H1 (cell line): ENCODE measurements around the gene GPANK1.

Experiments used
- CBX8 ChIP-seq: fragments of 300-800, 300-1000 bp; sonication (generic); IDR thresholded peaks from 2 replicates; pipeline ENCODE4 v1.7.1; 2016; ENCODE audit warnings: low read depth, low read length, borderline replicate concordance
- CHD1 ChIP-seq: IDR thresholded peaks from 2 replicates; pipeline ENCODE4 v1.6.1; 2012; ENCODE audit warnings: low read depth, low read length, improper control_type of control experiment
- CTBP2 ChIP-seq: IDR thresholded peaks from 2 replicates; pipeline ENCODE4 v1.7.0; 2011; ENCODE audit warnings: borderline replicate concordance, mild to moderate bottlenecking, moderate library complexity, mixed read lengths, low read length; ENCODE audit not compliant: insufficient read depth, insufficient read length
- HDAC2 ChIP-seq, 2 experiments: fragments of 300-600 bp in 1 of 2; sonication (generic) in 1 of 2; IDR thresholded peaks; 2 replicates each; pipeline ENCODE4 v1.6.1; 2011 to 2012; ENCODE audit warnings: low read depth in 2 of 2, low read length in 2 of 2, mild to moderate bottlenecking in 2 of 2, moderate library complexity in 2 of 2, borderline replicate concordance in 1 of 2, inconsistent platforms in 1 of 2
- NRF1 ChIP-seq: IDR thresholded peaks from 2 replicates; pipeline ENCODE4 v1.6.1; 2011; ENCODE audit warnings: mild to moderate bottlenecking, low read depth, low read length, improper control_type of control experiment
- PHF8 ChIP-seq: fragments of 200-600 bp; sonication (generic); conservative IDR thresholded peaks from 2 replicates; pipeline ENCODE4 v1.7.1; 2012; ENCODE audit warnings: low read depth, mild to moderate bottlenecking, inconsistent platforms, low read length, moderate library complexity
- POLR2A ChIP-seq, 2 experiments: IDR thresholded peaks; 1 replicate in 1 of 2; 2 replicates in 1 of 2; pipeline ENCODE4 v1.6.1; 2011; ENCODE audit warnings: low read depth in 2 of 2, low read length in 2 of 2, mild to moderate bottlenecking in 2 of 2; ENCODE audit errors: control extremely low read depth in 1 of 2
- RAD21 ChIP-seq, 2 experiments: IDR thresholded peaks in 1 of 2; conservative IDR thresholded peaks in 1 of 2; 2 replicates each; pipeline ENCODE4 v1.6.1; 2011; ENCODE audit warnings: low read depth in 2 of 2, low read length in 2 of 2, improper control_type of control experiment in 1 of 2, inconsistent platforms in 1 of 2, mild to moderate bottlenecking in 1 of 2, moderate library complexity in 1 of 2
- RNF2 ChIP-seq: fragments of 200-900, 300-1000 bp; sonication (generic); IDR thresholded peaks from 2 replicates; pipeline ENCODE4 v1.7.1; 2016; ENCODE audit warnings: borderline replicate concordance, low read depth, mild to moderate bottlenecking, antibody characterized with exemption, low read length; ENCODE audit not compliant: poor library complexity, severe bottlenecking; ENCODE audit errors: missing control alignments
- SIX5 ChIP-seq: IDR thresholded peaks from 2 replicates; pipeline ENCODE4 v1.6.1; 2011; ENCODE audit warnings: mild to moderate bottlenecking, low read depth, low read length
- SRF ChIP-seq: IDR thresholded peaks from 2 replicates; pipeline ENCODE4 v1.6.1; 2011; ENCODE audit warnings: mild to moderate bottlenecking, low read depth, low read length, moderate library complexity
- YY1 ChIP-seq: IDR thresholded peaks from 2 replicates; pipeline ENCODE4 v1.6.1; 2011; ENCODE audit warnings: low read depth, mild to moderate bottlenecking, low read length
- TF ChIP-seq, protein P1 (sequence below), 3 experiments: IDR thresholded peaks; 1 replicate in 2 of 3; 2 replicates in 1 of 3; pipeline versions ENCODE4 v1.5.1 to v1.6.1; 2011; ENCODE audit warnings: low read length in 3 of 3, mild to moderate bottlenecking in 3 of 3, inconsistent platforms in 2 of 3, low read depth in 1 of 3, moderate library complexity in 1 of 3; ENCODE audit not compliant: insufficient read depth in 1 of 3; ENCODE audit errors: control extremely low read depth in 1 of 3

DNA sequence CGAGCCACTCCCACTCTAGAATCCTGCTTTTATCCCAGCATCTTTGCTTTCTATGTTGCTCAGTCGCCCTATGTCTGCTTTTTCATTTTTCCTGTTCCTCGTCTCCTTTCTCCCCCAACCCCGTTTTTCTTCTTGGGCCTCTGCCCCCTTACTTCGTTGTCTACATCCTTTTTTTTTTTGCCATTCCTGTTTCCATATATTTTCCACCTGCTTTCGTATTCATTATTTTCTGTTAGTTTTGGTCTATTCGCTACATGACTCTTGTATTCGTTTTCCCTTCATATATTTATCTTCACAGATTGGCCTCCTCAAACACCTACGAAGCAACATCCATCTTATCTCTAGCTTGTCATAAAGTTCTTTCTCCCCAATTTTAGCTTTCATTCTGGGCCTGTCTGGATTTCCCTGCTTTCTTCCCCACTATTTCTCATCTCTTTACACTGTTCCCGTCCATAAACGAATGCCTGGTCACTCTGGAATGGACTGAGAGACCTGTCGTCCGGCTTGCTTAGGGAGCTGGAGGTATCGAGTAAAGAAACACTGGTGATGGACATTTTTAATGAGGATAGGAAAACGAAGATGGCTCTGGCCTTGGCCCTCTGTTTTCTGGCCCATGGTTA is 43.4 kb downstream of the GPANK1 start:
- TF ChIP-seq RAD21 (IDR thresholded peaks at IDR 0.05 in 1 of 2, conservative IDR thresholded peaks at IDR 0.05 in 1 of 2; ENCODE audit: low read depth in 2 of 2, low read length in 2 of 2) (no peak), YY1 (no peak), CTBP2 (no peak), NRF1 (no peak), CBX8 (no peak), RNF2 (no peak), POLR2A (IDR thresholded peaks at IDR 0.05; ENCODE audit: control extremely low read depth in 1 of 2, low read depth in 2 of 2, low read length in 2 of 2) (no peak; a peak in 1 of 3 replicates), PHF8 (no peak), CHD1 (no peak), SRF (no peak), SIX5 (no peak), HDAC2 (IDR thresholded peaks at IDR 0.05; ENCODE audit: borderline replicate concordance in 1 of 2, low read depth in 2 of 2, low read length in 2 of 2) (no peak)
- TF ChIP-seq, protein P1, sequence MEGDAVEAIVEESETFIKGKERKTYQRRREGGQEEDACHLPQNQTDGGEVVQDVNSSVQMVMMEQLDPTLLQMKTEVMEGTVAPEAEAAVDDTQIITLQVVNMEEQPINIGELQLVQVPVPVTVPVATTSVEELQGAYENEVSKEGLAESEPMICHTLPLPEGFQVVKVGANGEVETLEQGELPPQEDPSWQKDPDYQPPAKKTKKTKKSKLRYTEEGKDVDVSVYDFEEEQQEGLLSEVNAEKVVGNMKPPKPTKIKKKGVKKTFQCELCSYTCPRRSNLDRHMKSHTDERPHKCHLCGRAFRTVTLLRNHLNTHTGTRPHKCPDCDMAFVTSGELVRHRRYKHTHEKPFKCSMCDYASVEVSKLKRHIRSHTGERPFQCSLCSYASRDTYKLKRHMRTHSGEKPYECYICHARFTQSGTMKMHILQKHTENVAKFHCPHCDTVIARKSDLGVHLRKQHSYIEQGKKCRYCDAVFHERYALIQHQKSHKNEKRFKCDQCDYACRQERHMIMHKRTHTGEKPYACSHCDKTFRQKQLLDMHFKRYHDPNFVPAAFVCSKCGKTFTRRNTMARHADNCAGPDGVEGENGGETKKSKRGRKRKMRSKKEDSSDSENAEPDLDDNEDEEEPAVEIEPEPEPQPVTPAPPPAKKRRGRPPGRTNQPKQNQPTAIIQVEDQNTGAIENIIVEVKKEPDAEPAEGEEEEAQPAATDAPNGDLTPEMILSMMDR (IDR thresholded peaks at IDR 0.05; ENCODE audit: control extremely low read depth in 1 of 3, insufficient read depth in 1 of 3, low read depth in 1 of 3, low read length in 3 of 3), result no peak
